M059J (cell line): ENCODE measurements around the gene USP50. TPM values are rescaled to one million over a fixed set of nuclear protein-coding genes. Genes with fewer than 3 reads are reported as not detected.
"Not testable (repeated sequence)": the region's sequence is repeated elsewhere in the genome, so short reads cannot be mapped to it uniquely, and the experiment has no call there.

Experiments used
- DNase-seq: peaks from one replicate; pipeline ENCODE4 v3.0.0-alpha.2; 2012; ENCODE audit warnings: low read depth
- total RNA-seq: library from RNA; depleted of rRNA; stranded (reverse); fragments of >200 nt; shearing (Covaris generic); gene quantifications from 2 replicates; pipeline ENCODE4 v1.2.3, GENCODE V29; 2014; rRNA removed

The USP50 gene
- total RNA-seq, 1 experiment from 2014 or later: not detected

DNA sequence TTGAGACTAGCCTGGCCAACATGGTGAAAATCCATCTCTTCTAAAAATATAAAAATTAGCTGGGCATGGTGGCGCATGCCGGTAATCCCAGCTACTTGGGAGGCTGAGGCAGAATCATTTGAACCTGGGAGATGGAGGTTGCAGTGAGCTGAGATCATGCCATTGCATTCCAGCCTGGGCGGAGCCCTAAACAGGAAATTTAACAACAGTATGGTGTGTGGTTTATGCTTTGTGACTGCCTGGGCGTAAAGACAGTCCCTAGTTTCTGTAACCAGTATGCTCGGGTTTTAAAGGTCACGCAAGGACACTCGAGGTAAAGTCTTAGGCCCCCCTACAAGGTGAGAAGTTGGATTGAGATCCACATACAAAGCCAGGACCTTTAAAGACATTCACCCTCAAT is 43.3 kb downstream of the USP50 start:
- DNase-seq: no peak

DNA sequence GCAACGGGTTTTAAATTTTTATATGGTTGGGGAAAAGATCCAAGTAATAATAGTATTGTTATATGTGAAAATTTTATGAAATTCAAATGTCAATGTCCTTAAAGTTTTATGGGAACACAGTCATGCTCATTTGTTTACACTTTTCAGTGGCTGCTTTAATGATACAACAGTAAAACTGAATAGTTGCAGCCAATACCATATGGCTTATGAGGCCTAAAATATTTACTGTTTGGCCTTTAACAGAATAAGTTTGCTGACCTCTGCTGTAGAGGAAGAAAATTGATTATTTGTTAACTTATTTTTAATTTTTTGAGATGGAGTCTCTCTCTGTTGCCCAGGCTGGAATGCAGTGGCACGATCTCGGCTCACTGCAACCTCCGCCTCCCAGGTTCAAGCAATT is 44.7 kb downstream of the USP50 start:
- no peak for DNase-seq

DNA sequence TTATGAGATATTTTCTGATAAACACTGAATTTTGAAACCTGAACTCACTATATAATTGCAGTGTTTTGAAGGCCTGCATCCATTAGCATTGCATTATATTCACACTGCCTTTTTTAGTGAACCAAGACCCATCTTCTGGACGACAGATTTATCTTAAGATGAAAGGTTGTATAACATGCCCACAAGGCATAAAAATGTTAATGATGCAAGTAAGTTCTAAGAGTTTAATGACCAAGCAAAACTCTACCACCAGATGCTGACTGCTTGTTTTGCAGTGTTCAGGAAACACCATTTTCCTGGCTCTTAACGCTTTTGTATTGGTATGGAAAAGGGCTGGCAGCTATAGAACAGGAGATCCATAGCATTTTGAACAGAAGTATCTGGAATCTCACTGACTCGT is 46.1 kb downstream of the USP50 start:
- no peak for DNase-seq

- no peak for DNase-seq
These were observed 49.8 kb downstream of the USP50 start for GRCh38 chr15:50496692-50497091.

DNA sequence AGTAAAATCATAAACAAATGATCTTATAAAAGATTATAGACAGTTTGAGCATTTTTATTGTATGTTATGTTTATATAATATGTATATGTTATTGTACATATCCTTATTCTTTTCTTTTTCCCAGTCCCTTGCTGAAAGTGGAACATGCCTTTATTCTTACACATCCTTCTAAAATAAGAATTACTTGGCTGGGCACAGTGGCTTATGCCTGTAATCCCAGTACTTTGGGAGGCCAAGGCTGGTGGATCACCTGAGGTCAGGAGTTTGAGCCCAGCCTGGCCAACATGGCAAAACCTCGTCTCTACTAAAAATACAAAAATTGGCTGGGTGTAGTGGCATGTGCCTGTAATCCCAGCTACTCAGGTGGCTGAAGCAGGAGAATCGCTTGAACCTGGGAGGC is 51.9 kb downstream of the USP50 start:
- not testable (repeated sequence) for DNase-seq

DNA sequence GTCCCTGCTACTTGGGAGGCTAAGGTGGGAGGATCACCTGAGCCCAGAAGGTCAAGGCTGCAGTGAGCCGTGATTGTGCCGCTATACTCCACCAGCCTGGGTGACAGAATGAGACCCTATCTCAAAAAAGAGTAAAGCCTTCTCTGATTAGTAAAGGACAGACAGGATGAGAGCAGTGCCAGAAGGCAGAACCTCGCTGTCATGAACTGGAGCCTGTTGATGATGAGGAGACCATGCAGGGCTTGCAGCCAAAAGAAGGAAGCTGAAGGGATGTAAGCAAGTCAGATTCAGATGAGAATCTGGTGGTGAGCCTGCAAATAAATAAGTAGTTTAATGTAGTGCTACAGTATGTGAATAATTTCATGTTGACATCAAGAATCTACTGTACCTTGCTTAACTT is 52.8 kb downstream of the USP50 start:
- DNase-seq: no peak

DNA sequence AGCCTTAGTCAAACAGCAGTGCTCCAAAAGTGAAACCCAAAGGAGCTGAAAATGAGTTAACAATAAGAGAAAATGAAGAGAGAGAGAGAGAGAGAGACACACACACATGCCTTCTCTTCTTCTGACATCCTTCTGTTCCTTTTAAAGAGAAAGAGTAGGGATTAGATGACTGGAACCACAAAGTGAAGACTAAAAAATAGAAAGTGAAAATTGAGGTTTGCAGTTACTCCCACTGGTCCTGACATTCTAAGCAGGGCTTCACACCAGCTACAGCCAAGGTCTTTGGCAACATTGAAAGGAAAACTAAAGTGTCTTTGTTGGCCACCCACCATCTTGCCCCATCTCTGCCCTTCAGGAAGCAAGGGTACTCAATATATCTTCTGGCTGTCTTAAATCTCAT is 59.2 kb downstream of the USP50 start:
- DNase-seq: no peak

- DNase-seq: no peak
These were observed 61.1 kb downstream of the USP50 start for GRCh38 chr15:50485389-50485788.

- no peak for DNase-seq
These were observed 61.7 kb downstream of the USP50 start for GRCh38 chr15:50484781-50485180.

- DNase-seq: no peak
These were observed 70.3 kb downstream of the USP50 start for GRCh38 chr15:50476143-50476542.

GRCh38 chr15:50471072-50471471 is 75.4 kb downstream of the USP50 start:
- no peak for DNase-seq

- DNase-seq: peak; percentile 7
These were observed 82.8 kb downstream of the USP50 start for GRCh38 chr15:50463423-50464358.

DNA sequence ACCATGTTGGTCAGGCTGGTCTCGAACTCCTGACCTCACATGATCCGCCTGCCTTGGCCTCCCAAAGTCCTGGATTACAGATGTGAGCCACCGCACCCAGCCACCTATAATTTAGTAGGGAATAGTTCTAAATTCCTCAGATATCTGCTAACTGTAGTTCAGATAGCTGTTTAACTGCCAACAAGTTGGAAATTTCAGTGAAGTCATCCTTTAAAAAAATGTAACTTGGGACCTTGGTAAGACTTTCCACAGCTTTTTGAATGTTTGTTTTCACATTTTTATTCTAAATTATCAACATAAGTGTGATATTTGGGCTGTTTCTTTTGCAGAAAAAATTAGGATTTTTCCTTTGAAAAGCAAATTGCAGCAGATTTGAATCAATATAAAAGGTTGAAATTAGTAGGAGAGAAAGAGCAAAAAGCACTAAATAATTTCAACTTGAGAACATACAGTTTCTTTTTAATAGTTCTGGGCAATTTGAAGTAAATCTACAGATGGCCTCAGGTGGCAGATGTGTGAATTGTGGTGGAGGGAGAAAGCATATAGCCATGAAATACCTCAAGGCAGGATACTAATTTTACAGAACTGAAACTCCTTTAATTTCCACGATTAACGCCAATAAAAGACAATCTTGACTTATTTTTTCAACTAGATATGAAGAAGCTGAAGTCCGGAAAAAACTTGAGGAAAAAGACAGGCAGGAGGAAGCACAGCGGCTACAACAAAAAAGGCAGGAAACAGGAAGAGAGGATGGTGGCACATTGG is 87.9 kb downstream of the USP50 start:
- DNase-seq: no peak

DNA sequence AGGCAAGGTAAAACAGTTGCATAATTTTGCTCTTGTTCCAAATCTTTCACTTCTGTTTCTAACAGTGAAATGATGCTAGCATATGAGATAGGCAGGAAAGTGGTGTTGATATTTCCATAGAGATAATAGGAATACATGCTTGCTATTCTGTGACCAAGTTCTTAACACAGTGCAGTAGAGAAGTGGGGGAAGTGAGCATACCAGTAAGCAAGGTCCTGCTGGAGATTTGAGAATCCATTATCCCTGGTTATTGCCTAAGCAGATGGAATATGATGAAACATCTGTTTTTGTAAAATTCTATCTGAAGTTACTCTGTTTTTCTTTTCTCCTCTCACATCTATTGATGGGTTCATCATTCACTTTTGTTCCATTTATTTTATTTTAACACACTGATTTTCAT is 93.5 kb downstream of the USP50 start:
- DNase-seq: no peak

Other genes starting within 250 kb of the USP50 start
- 33.7 and 41.8 TPM in 2 replicates for gene GABPB1, start 191.5 kb downstream of the USP50 start, total RNA-seq
- 24.6 and 44.1 TPM in 2 replicates for gene USP8, start 122.3 kb downstream of the USP50 start, total RNA-seq
- 16.3 and 16.7 TPM in 2 replicates for gene TRPM7, start 140.1 kb upstream of the USP50 start, total RNA-seq
- 228 and 341 TPM in 2 replicates for gene SPPL2A, start 219.0 kb upstream of the USP50 start, total RNA-seq